HEK293 (cell line): Measurements from ENCODE around the gene MTMR12.

Experiments
- CTCF ChIA-PET: fragments of 350-600 bp; formaldehyde crosslinking; extraction: SDS; loops from one replicate; lab custom pipeline; 2021; ENCODE audit warnings: antibody characterized with exemption; lab: Yijun Ruan, JAX
- POLR2A ChIA-PET: fragments of 300-600 bp; formaldehyde crosslinking; extraction: SDS; loops from one replicate; lab custom pipeline; 2020; ENCODE audit warnings: antibody characterized with exemption, inconsistent platforms; lab: Yijun Ruan, JAX
- H3K27ac ChIP-seq: fragments of 200-500 bp; sonication (Bioruptor generic); 2 replicates; pipeline ENCODE4 v1.5.1; 2014; ENCODE audit warnings: low read depth, low read length, control low read depth, inconsistent platforms; ENCODE audit errors: extremely low read depth
- H3K36me3 ChIP-seq, 2 experiments: fragments of 200-500 bp in 1 of 2; sonication (Bioruptor generic) in 1 of 2; 1 replicate in 1 of 2; 2 replicates in 1 of 2; pipeline ENCODE4 v1.5.1; 2014 to 2017; ENCODE audit warnings: inconsistent platforms in 2 of 2, low read length in 2 of 2; ENCODE audit not compliant: control insufficient read depth in 2 of 2, insufficient read depth in 1 of 2
- H3K4me1 ChIP-seq: fragments of 200-500 bp; sonication (Bioruptor generic); 2 replicates; pipeline ENCODE4 v1.5.1; 2014; ENCODE audit warnings: mild to moderate bottlenecking, low read length, inconsistent platforms; ENCODE audit not compliant: control insufficient read depth, insufficient read depth
- H3K4me3 ChIP-seq: 2 replicates; pipeline ENCODE4 v1.5.1; 2011; ENCODE audit warnings: low read depth, mild to moderate bottlenecking, control low read depth, low read length, moderate library complexity
- H3K9me3 ChIP-seq: fragments of 200-500 bp; sonication (Bioruptor generic); 2 replicates; pipeline ENCODE4 v1.5.1; 2014; ENCODE audit warnings: low read depth, low read length, inconsistent platforms; ENCODE audit not compliant: control insufficient read depth, insufficient read depth
- INSM2 ChIP-seq: fragments of 450-650 bp; formaldehyde crosslinking; IDR thresholded peaks from 2 replicates; pipeline ENCODE4 v1.5.1; 2016; ENCODE audit warnings: missing biosample characterization, missing genetic modification characterization
- KLF16 ChIP-seq: fragments of 450-650 bp; formaldehyde crosslinking; IDR thresholded peaks from 2 replicates; pipeline ENCODE4 v1.5.1; 2017; ENCODE audit warnings: missing biosample characterization, missing genetic modification characterization
- KLF7 ChIP-seq: fragments of 450-650 bp; formaldehyde crosslinking; IDR thresholded peaks from 2 replicates; pipeline ENCODE4 v1.5.1; 2016; ENCODE audit warnings: missing biosample characterization, missing genetic modification characterization, borderline replicate concordance
- MZF1 ChIP-seq: fragments of 450-650 bp; formaldehyde crosslinking; IDR thresholded peaks from 2 replicates; pipeline ENCODE4 v1.5.1; 2017; ENCODE audit warnings: missing biosample characterization, missing genetic modification characterization, borderline replicate concordance
- PRDM1 ChIP-seq: fragments of 450-650 bp; formaldehyde crosslinking; IDR thresholded peaks from 2 replicates; pipeline ENCODE4; 2016; ENCODE audit warnings: missing biosample characterization, missing genetic modification characterization
- ZBTB6 ChIP-seq: fragments of 450-650 bp; formaldehyde crosslinking; IDR thresholded peaks from 2 replicates; pipeline ENCODE4 v1.5.1; 2017; ENCODE audit warnings: missing biosample characterization, missing genetic modification characterization
- ZNF354C ChIP-seq: fragments of 450-650 bp; formaldehyde crosslinking; IDR thresholded peaks from 2 replicates; pipeline ENCODE4 v1.5.1; 2016; ENCODE audit warnings: missing biosample characterization, missing genetic modification characterization, low read depth, borderline replicate concordance
- ZNF544 ChIP-seq: fragments of 450-650 bp; formaldehyde crosslinking; IDR thresholded peaks from 2 replicates; pipeline ENCODE4 v1.5.0; 2017; ENCODE audit warnings: missing biosample characterization, missing genetic modification characterization
- ZNF621 ChIP-seq: fragments of 450-650 bp; formaldehyde crosslinking; IDR thresholded peaks from 2 replicates; pipeline ENCODE4 v1.5.1; 2017; ENCODE audit warnings: missing biosample characterization, missing genetic modification characterization
- ZNF626 ChIP-seq: fragments of 450-650 bp; sonication (Bioruptor Pico); formaldehyde crosslinking; IDR thresholded peaks from 2 replicates; pipeline ENCODE4 v1.5.1; 2018; ENCODE audit warnings: missing biosample characterization, missing genetic modification characterization, inconsistent platforms
- ZNF660 ChIP-seq: fragments of 450-650 bp; IDR thresholded peaks from 2 replicates; pipeline ENCODE4 v1.5.1; 2018; ENCODE audit warnings: missing biosample characterization, mild to moderate bottlenecking, missing genetic modification characterization
- ZNF768 ChIP-seq: fragments of 450-650 bp; formaldehyde crosslinking; IDR thresholded peaks from 2 replicates; pipeline ENCODE4 v1.5.1; 2018; ENCODE audit warnings: missing biosample characterization, mild to moderate bottlenecking, missing genetic modification characterization
- ZNF837 ChIP-seq: fragments of 450-650 bp; formaldehyde crosslinking; IDR thresholded peaks from 2 replicates; pipeline ENCODE4 v1.5.1; 2016; ENCODE audit warnings: missing biosample characterization, missing genetic modification characterization
- TF ChIP-seq, protein P1 (sequence below): fragments of 450-650 bp; formaldehyde crosslinking; IDR thresholded peaks from 2 replicates; pipeline ENCODE4 v1.5.1; 2017; ENCODE audit warnings: missing biosample characterization, missing genetic modification characterization
- TF ChIP-seq, protein P2 (sequence below): fragments of 450-650 bp; formaldehyde crosslinking; IDR thresholded peaks from 2 replicates; pipeline ENCODE4 v1.5.0; 2017; ENCODE audit warnings: missing biosample characterization, missing genetic modification characterization, borderline replicate concordance

MTMR12 gene

DNA sequence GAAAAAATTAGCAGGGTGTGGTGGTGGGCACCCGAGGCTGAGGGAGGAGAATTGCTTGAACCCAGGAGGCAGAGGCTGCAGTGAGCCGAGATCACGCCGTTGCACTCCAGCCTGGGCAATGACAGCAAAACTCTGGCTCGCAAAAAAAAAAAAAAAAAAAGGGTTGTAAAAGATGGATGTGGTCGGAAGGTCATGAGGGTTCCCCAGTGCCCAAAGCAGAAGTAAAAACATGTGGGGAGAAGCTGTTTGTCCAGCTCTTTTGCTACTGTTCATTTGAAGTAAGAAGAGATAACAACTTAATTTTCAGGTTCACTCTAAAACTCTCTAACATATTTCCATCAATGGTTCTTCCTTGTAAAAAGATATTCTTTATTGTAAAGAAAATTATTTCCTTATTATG, 81.5 kb downstream of the MTMR12 start:
- TF ChIP-seq MZF1, result no peak
- no peak for TF ChIP-seq ZNF768 (tag by site-specific recombination)
- TF ChIP-seq ZNF837, result no peak
- TF ChIP-seq, protein P1, sequence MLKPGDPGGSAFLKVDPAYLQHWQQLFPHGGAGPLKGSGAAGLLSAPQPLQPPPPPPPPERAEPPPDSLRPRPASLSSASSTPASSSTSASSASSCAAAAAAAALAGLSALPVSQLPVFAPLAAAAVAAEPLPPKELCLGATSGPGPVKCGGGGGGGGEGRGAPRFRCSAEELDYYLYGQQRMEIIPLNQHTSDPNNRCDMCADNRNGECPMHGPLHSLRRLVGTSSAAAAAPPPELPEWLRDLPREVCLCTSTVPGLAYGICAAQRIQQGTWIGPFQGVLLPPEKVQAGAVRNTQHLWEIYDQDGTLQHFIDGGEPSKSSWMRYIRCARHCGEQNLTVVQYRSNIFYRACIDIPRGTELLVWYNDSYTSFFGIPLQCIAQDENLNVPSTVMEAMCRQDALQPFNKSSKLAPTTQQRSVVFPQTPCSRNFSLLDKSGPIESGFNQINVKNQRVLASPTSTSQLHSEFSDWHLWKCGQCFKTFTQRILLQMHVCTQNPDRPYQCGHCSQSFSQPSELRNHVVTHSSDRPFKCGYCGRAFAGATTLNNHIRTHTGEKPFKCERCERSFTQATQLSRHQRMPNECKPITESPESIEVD (tag by site-specific recombination), result no peak
- no peak for TF ChIP-seq PRDM1 (tag by site-specific recombination)
- TF ChIP-seq KLF16 (tag by site-specific recombination), result no peak
- TF ChIP-seq ZNF544 (tag by site-specific recombination), result no peak
- TF ChIP-seq KLF7, result no peak
- TF ChIP-seq ZNF660 (tag by site-specific recombination), result no peak
- TF ChIP-seq ZNF621 (tag by site-specific recombination), result no peak
- TF ChIP-seq, protein P2, sequence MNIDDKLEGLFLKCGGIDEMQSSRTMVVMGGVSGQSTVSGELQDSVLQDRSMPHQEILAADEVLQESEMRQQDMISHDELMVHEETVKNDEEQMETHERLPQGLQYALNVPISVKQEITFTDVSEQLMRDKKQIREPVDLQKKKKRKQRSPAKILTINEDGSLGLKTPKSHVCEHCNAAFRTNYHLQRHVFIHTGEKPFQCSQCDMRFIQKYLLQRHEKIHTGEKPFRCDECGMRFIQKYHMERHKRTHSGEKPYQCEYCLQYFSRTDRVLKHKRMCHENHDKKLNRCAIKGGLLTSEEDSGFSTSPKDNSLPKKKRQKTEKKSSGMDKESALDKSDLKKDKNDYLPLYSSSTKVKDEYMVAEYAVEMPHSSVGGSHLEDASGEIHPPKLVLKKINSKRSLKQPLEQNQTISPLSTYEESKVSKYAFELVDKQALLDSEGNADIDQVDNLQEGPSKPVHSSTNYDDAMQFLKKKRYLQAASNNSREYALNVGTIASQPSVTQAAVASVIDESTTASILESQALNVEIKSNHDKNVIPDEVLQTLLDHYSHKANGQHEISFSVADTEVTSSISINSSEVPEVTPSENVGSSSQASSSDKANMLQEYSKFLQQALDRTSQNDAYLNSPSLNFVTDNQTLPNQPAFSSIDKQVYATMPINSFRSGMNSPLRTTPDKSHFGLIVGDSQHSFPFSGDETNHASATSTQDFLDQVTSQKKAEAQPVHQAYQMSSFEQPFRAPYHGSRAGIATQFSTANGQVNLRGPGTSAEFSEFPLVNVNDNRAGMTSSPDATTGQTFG (tag by site-specific recombination), result no peak
- TF ChIP-seq ZBTB6 (tag by site-specific recombination), result no peak
- no peak for TF ChIP-seq INSM2 (tag by site-specific recombination)
- TF ChIP-seq ZNF354C, result no peak
- peaks cover 9 to 64% of the 10 kb centered on the region in 2 experiments for H3K36me3 ChIP-seq
- H3K4me1 ChIP-seq, result no peaks in the 10 kb centered on the region
- no peak overlapping the region for H3K27ac ChIP-seq
- H3K9me3 ChIP-seq, result no peaks in the 10 kb centered on the region
- no peak overlapping the region for H3K4me3 ChIP-seq
- ChIA-PET POLR2A (no interaction called here), CTCF (interaction anchor here (1.0 to 4.8 kb wide), 14 partner anchors 8 to 383 kb away, joined by 3 to 86 read pairs (median 6); partner anchors contain the start of gene GOLPH3)

GRCh38 chr5:32230356-32231099, 82.2 kb downstream of the MTMR12 start:
- Histone ChIP-seq H3K27ac (no peak overlapping the region), H3K36me3 (peaks cover 7 to 57% of the 10 kb centered on the region in 2 experiments)
- ChIA-PET POLR2A (no interaction called here), CTCF (interaction anchor here (0.7 to 4.8 kb wide), 5 partner anchors 13 to 382 kb away, joined by 3 to 86 read pairs (median 4); no protein-coding TSS in a partner anchor)
- TF ChIP-seq ZNF626 (tag by site-specific recombination), result no peak
- TF ChIP-seq, protein P1 (tag by site-specific recombination), result 0 out of 2 replicates have a peak, but pooled peaks have one; percentile 26
- TF ChIP-seq, all 188 proteins: peak for 1
- Histone ChIP-seq H3K9me3 (no peaks in the 10 kb centered on the region), H3K4me3 (no peak overlapping the region), H3K4me1 (no peaks in the 10 kb centered on the region)
